HG02884 (cell line): ENCODE data around the gene DAO.

Experiments
- ATAC-seq: cut with Tn5 transposase; IDR thresholded peaks from one replicate; pipeline ENCODE4 v1.9.1; 2021; ENCODE audit warnings: mild to moderate bottlenecking, moderate library complexity; ENCODE audit not compliant: unreplicated experiment

The DAO gene

GRCh38 chr12:108916336-108916735 lies 36.4 kb downstream of the DAO start:
- no peak for ATAC-seq

GRCh38 chr12:108918206-108918605 lies 38.3 kb downstream of the DAO start:
- no peak for ATAC-seq

- ATAC-seq, result no peak
These were observed 39.2 kb downstream of the DAO start for GRCh38 chr12:108918960-108919642.

- no peak for ATAC-seq
These were observed 42.1 kb downstream of the DAO start for GRCh38 chr12:108921946-108922345.

- ATAC-seq, result no peak
These were observed 43.0 kb downstream of the DAO start for GRCh38 chr12:108922918-108923317.

GRCh38 chr12:108928695-108929094 lies 48.8 kb downstream of the DAO start:
- no peak for ATAC-seq

GRCh38 chr12:108930155-108930554 lies 50.3 kb downstream of the DAO start:
- no peak for ATAC-seq

- ATAC-seq, result no peak
These were observed 50.9 kb downstream of the DAO start for GRCh38 chr12:108930756-108931155.

GRCh38 chr12:108933949-108934348 lies 54.1 kb downstream of the DAO start:
- ATAC-seq, result no peak

GRCh38 chr12:108935159-108935763 lies 55.4 kb downstream of the DAO start:
- no peak for ATAC-seq

- no peak for ATAC-seq
These were observed 58.5 kb downstream of the DAO start for GRCh38 chr12:108938247-108938924.

- ATAC-seq, result no peak
These were observed 59.7 kb downstream of the DAO start for GRCh38 chr12:108939594-108939993.

- ATAC-seq, result no peak
These were observed 60.2 kb downstream of the DAO start for GRCh38 chr12:108940138-108940537.

- ATAC-seq, result no peak
These were observed 67.2 kb downstream of the DAO start for GRCh38 chr12:108947097-108947496.

GRCh38 chr12:108948367-108948766 lies 68.5 kb downstream of the DAO start:
- ATAC-seq, result no peak

- ATAC-seq, result no peak
These were observed 70.1 kb downstream of the DAO start for GRCh38 chr12:108949976-108950375.
